ENCODE measurements around the gene THBD.
A peak's percentile ranks its signal among the peaks of the same experiment; 100 is the strongest.

The THBD gene

DNA sequence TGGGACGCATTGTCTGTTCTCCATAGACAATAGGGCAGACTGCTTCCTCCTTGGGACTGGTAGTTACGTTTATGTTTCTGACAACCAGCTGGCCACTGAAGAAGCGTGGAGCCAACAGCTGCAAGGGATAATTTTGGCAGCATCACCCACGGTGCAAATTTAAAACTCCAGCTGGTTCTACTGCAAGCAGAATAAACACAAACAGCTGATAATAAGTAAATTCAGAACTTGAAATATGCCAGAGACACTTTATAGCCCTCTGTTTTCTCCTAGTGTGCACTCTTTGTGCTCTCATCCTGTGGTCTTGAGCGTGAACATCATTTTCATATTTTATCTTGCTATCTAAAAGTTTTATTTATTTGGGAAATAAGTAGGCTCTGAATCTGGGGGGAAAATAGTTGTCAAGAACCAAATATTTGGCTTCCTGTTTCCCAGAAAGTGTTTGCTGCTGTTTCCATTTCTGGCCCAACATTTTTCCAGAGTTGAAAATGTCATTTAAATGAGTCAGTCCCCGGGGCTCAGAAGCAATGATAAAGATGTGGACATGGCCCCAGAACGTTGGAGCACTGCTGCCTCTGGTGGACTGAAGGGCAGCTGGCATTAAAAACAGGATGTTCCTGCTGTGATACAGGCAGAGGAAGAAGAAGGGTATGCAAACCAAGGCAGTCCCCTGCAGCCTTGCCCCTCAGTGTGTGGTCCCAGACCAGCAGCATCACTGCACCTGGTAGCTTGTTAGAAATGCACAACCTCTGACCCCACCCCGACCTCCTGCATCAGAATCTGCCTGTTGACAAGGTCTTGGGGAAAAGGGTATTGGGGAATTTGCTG is 12.5 kb upstream of the THBD start:
- peak; percentile 74 for DNase-seq (ENCODE audit: low read depth)

DNA sequence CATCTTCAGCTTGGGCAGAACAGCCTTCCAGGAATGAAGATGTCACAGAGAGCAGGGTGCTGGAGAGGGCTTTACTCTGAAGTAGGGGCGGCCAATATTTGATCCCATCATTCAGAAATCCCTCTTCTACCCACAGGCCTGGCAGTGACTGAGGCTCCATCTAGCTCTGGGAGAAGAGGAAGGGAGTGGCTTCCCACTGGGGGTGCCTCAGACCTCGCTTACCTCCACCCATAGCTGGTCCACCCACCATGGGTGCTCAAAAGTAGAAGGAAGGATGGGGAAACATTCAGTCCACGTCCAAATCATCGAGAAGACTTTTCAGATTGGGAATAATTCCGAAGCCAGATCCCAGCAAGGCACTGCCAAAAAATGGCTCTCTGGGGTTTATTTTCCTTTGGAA is 11.8 kb upstream of the THBD start:
- no peak for DNase-seq (ENCODE audit: low read depth)

- no peak for DNase-seq (ENCODE audit: low read depth)
These were observed 11.2 kb upstream of the THBD start for GRCh38 chr20:23060629-23061028.

DNA sequence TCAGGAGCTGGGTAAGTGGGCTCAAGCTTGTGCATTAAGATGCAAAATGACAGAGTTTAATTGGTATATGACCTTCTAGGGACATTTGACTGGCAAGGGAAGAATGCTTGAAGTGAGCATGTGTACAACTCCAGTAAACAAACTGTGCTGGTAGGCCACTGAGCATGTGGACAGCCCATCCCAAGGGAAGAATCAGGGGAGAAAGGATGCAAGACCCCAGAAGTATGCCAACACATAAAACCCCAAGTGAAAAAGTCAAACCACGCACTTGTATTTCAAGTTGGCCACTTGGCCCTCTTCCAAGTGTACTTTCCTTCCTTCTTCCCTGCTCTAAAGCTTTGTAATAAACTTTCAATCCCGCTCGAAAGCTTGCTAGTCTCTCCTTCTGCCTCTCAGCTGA is 10.4 kb upstream of the THBD start:
- DNase-seq (ENCODE audit: low read depth): no peak

DNA sequence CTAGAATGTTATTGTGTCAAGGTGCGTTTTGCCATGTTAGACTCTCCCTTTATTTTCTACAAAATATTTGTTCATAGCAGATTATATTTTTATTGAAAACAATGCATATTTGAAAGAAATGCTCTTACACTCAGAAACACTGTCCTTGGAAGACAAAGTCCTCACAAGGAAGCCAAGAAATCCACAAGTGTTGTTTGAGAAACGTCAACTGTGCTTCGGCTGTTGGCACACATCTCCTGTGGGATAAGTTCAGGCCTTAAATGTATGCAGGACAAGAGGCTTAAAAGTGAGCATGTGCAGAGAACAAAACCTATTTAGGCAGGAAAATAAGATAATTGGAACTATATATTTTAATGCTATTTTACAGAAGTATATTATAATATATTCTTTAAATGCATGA is 9.5 kb upstream of the THBD start:
- DNase-seq (ENCODE audit: low read depth): no peak

- DNase-seq (ENCODE audit: low read depth): no peak
These were observed 8.8 kb upstream of the THBD start for GRCh38 chr20:23058240-23058639.

DNA sequence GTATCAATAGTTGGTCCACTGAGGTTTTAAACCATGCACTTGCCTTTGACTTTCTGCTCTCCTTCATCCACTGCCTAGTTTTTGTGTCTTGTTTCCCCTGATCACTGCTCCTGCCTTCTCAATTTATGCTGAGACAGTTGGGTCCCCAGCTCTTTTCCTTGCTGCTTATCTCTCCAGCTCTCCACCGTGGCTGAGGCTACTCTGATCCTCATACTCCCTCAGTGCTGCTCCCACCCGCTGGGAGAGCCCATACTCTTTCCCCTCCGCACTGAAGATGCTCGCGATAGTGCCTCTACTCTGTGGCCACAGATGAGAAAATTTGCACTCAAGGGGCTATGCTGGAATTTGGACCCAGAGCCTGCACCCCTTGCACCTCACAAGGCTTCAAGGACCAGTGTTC is 3.4 kb upstream of the THBD start:
- no peak for DNase-seq (ENCODE audit: low read depth)

DNA sequence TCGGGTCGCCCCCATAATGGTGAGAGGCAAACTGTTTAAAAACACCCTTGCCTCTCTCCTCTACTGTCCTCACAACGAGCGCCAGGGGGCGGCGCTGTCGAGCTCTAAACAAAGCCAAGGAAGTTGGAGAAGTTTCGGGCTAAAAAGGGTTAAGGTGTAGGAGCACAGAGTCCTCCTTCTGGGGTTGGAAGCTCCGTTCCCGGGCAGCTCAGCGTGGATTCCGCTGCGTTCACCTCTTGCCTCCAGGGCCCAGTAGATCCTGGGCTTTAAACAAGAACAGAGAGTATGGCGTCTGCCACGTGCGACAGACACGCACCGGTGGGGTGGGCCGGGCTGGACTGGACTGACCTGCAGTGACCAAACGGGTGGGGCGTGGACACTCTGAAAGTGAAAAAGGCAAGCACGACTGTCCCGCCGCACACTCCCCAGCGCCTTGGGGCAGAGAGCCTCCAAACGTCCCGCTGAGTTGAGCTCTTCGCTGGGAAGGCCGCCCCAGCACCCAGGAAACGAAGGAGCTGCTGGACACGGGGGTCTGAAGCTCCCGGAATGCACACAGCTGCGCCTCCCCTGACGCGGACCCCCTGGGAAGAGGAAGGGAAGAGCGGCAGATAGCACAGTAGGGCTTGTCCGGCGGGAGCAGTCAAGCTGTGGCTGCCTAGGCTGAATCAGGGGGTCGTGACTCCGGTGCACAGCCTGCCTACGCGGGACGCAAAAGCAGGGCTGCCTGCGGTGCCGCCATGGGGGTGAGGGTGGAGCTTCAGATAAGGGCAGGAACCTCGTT is 1.6 kb upstream of the THBD start:
- no peak for DNase-seq (ENCODE audit: low read depth)

GRCh38 chr20:23050076-23050838 is 785 bp upstream of the THBD start:
- no peak for DNase-seq (ENCODE audit: low read depth)

- no peak for DNase-seq (ENCODE audit: low read depth)
These were observed 930 bp downstream of the THBD start for GRCh38 chr20:23048283-23049200.

- no peak for DNase-seq (ENCODE audit: low read depth)
These were observed 1.7 kb downstream of the THBD start for GRCh38 chr20:23047738-23048214.

DNA sequence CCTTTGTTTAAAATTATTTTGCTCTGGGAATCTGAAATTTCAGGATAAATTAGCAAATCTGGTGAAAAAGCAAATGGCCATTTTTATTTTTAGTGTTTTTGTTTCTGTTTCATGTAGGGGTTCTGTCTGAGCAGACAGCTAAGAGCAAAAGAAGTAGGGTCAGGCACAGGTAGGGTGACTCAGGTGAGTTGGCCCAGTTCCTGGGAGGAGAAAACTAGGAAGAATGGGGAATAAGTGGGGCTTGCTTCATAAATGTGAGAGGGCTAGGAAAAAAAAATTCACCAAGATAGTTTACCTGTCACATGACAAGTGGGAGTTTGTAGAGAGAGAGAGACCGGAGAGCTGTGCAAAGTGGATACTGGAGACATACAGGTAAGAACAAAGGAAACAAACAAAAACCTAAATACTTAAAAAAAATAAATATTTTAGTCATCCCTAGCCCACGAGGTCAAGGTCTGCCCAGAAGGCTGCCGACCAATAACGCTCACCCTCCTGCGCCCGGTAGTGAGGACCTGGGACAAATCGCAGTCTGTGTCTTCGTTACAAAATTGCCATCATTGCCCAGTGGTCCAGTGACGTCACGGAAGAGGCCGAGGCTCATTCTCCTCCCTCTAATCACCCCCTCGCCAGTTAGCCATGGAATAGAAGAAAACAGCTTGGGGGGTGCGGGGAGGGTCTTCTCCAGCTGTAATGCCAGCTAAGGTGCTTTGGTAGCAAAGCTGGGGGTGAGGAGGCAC is 2.3 kb downstream of the THBD start:
- no peak for DNase-seq (ENCODE audit: low read depth)

GRCh38 chr20:23046431-23046830 is 3.0 kb downstream of the THBD start:
- DNase-seq (ENCODE audit: low read depth): no peak

DNA sequence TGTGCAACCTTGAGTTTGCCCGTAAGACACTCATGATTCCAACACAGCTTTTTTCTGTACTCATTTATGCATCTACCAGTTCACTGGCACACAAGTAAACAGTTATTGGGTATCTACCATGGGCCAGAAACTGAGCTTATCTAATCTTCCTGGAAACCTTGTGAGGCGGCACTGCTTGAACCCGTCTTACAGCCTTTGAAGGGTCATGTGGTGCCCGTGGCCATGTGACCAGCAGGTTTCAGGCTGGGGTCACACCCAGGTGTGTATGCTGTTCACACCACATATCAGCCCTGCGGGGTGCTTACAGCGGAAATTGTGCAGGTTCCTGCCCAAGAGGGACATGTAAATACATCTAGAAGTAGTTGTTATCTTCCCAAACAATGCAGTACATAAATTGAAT is 6.1 kb downstream of the THBD start:
- DNase-seq (ENCODE audit: low read depth): no peak

- no peak for DNase-seq (ENCODE audit: low read depth)
These were observed 7.2 kb downstream of the THBD start for GRCh38 chr20:23042270-23042669.

- DNase-seq (ENCODE audit: low read depth): no peak
These were observed 9.5 kb downstream of the THBD start for GRCh38 chr20:23039885-23040508.

DNA sequence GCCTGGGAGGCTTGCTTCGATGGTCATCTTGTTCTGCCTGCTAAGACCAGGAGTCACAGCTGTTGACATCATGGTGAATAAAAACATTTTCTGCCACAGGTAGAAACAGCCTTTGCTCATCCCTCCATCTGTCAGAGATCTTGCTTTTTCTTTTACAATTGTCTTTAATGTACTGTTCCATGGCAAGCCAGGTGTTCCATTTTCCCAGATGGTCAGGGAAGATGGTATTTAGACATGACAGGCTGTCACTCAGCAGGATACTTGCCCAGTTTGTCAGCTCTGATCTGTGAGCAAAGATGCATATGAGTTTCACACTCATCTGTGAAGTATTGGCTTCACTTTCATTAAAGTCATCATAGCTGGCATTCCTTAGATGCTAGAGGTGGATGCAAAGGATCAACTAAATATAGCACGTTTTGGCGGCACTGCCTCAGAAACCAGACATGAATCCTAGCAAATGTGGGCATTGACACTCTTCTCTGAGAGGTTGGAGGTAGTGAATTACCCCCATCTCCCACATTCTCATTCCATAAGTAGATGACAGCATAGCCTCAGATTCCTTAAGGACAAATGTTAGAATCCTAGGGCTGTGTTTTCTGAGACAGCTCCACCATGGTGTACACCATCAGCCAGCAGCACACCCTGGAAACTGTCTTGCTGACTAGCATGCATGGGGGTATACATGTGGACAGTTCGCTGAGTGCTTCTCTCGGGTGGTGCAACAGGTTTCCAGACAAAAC is 10.2 kb downstream of the THBD start:
- no peak for DNase-seq (ENCODE audit: low read depth)

DNA sequence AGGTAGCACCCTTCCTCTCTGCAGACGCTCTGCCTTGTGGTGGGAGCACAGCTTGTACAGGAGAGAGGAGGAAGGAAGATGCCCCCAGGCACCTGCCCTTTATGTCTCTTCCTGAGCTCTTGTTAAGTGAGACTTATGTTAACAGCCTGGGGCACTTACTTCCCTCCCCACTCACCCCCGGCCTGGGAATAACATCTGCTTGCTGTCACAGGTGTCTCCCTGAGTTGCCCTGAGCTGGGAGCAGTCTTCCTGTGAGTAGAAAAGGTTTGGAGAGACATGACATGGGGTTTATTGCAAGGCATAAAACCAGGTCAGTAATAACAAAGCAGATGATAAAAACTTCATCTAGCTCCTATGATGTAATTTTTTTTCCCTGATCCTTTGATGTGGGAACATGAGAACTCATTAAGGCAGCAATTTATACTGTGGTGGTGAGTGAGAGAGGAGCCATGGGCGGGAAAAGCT is 12.4 kb downstream of the THBD start:
- no peak for DNase-seq (ENCODE audit: low read depth)

DNA sequence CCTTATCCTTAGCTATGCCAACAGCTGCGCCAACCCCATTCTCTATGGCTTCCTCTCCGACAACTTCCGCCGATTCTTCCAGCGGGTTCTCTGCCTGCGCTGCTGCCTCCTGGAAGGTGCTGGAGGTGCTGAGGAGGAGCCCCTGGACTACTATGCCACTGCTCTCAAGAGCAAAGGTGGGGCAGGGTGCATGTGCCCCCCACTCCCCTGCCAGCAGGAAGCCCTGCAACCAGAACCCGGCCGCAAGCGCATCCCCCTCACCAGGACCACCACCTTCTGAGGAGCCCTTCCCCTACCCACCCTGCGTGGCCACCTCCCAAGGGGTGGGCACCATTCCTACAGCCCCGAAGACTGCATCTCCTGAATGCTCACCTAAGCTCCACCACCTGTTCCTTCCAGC is 13.1 kb downstream of the THBD start:
- DNase-seq (ENCODE audit: low read depth): no peak
